ENCODE measurements around the gene HP. TPM values are rescaled to one million over a fixed set of nuclear protein-coding genes. Genes with fewer than 3 reads are reported as not detected.

Gene HP
- total and polyA plus RNA-seq, 2 of the 8 experiments (the other 6 are each of a cell fraction or from before 2014, with no cell fraction given): not detected

GRCh38 chr16:72105978-72106377 is 51.7 kb downstream of the HP start:
- no peak overlapping the region for H3K14ac ChIP-seq (ENCODE audit: insufficient read length)
- no peak overlapping the region for H3K56ac ChIP-seq (replicated peaks; ENCODE audit: insufficient read length, low read depth, low read length)
- no peak overlapping the region for H3K27ac ChIP-seq (ENCODE audit: low read depth, low read length)
- FAIRE-seq (no peak), DNase-seq (ENCODE audit: low read depth in 1 of 2, low spot score in 2 of 2) (no peak)
- H3K9me3 ChIP-seq (ENCODE audit: insufficient read depth in 2 of 2, low read depth in 1 of 2, low read length in 1 of 2): no peaks in the 10 kb centered on the region
- no peak overlapping the region for H3K4me3 ChIP-seq (ENCODE audit: extremely low read depth in 1 of 4, insufficient read depth in 2 of 4, low read depth in 3 of 4, low read length in 4 of 4)
- H3K4ac ChIP-seq (replicated peaks; ENCODE audit: insufficient read length, low read depth, low read length): no peak overlapping the region
- no peak overlapping the region for H2BK120ac ChIP-seq (replicated peaks; ENCODE audit: low read depth, low read length)
- ChIA-PET CTCF (ENCODE audit: partially characterized antibody) (interaction anchor here (1.0 to 2.0 kb wide), 2 partner anchors 11 to 19 kb away, joined by 3 to 8 read pairs; no protein-coding TSS in a partner anchor), POLR2A (ENCODE audit: partially characterized antibody) (no interaction called here)
- peaks cover 4 to 8% of the 10 kb centered on the region in 2 experiments for H4K20me1 ChIP-seq (replicated peaks in 1 of 2; ENCODE audit: control insufficient read depth in 1 of 2, insufficient read depth in 2 of 2, low read length in 2 of 2)
- no peak overlapping the region for H3K9ac ChIP-seq (replicated peaks in 1 of 4; ENCODE audit: extremely low read depth in 1 of 4, low read depth in 3 of 4, low read length in 3 of 4)
- H4K5ac ChIP-seq (ENCODE audit: insufficient read length, low read depth, low read length): no peak overlapping the region
- no peak overlapping the region for H3K18ac ChIP-seq (ENCODE audit: extremely low read depth, low read length)
- TF ChIP-seq EP300 (IDR thresholded peaks at IDR 0.05; ENCODE audit: borderline replicate concordance in 1 of 2, low read depth in 2 of 2, low read length in 2 of 2) (no peak), POU5F1 (IDR thresholded peaks at IDR 0.05; ENCODE audit: low read depth, low read length) (no peak), CHD1 (IDR thresholded peaks at IDR 0.05; ENCODE audit: low read depth, low read length) (no peak), BCL11A (IDR thresholded peaks at IDR 0.05; ENCODE audit: low read depth in 2 of 2, low read length in 2 of 2) (no peak), CTBP2 (IDR thresholded peaks at IDR 0.05; ENCODE audit: borderline replicate concordance, insufficient read depth, insufficient read length, low read length) (no peak), RBBP5 (IDR thresholded peaks at IDR 0.05; ENCODE audit: borderline replicate concordance, low read depth, low read length) (no peak), GTF2F1 (IDR thresholded peaks at IDR 0.05; ENCODE audit: borderline replicate concordance, low read depth, low read length) (no peak), JUND (IDR thresholded peaks at IDR 0.05; ENCODE audit: low read length) (no peak), ZNF274 (IDR thresholded peaks at IDR 0.05; ENCODE audit: borderline replicate concordance, extremely low read depth, low read length) (no peak), RNF2 (IDR thresholded peaks at IDR 0.05; ENCODE audit: borderline replicate concordance, low read depth, low read length, missing control alignments, poor library complexity, severe bottlenecking) (no peak)
- H3K23me2 ChIP-seq (ENCODE audit: low read depth, low read length): no peaks in the 10 kb centered on the region
- no peak overlapping the region for H4K91ac ChIP-seq (replicated peaks; ENCODE audit: insufficient read length, low read length)
- peaks cover 44 to 90% (median 77%) of the 10 kb centered on the region in 4 experiments for H3K36me3 ChIP-seq (ENCODE audit: control insufficient read depth in 2 of 4, insufficient read depth in 4 of 4, low read length in 3 of 4)
- no peaks in the 10 kb centered on the region for H3K79me2 ChIP-seq (ENCODE audit: control insufficient read depth in 1 of 2, insufficient read depth in 2 of 2, low read length in 2 of 2)
- no peaks in the 10 kb centered on the region for H3K79me1 ChIP-seq (ENCODE audit: low read depth, low read length)
- no peak overlapping the region for H2BK12ac ChIP-seq (ENCODE audit: low read depth, low read length)
- no peak overlapping the region for H2AFZ ChIP-seq (ENCODE audit: low read length)
- WGBS, 2 experiments (ENCODE audit: extremely low coverage in 1 of 2, insufficient coverage in 1 of 2, insufficient read length in 1 of 2, insufficient replicate concordance in 2 of 2, low coverage in 1 of 2, low lambda C conversion rate in 2 of 2, missing lambda C conversion rate in 1 of 2): 96% methylated on average over 12 of the region's 12 CpGs; no CpG with 5 or more reads in 1 of the 2 experiments
- H3K23ac ChIP-seq (ENCODE audit: insufficient read length): no peak overlapping the region
- no peak overlapping the region for H2AK5ac ChIP-seq (ENCODE audit: low read depth, low read length)
- H2BK15ac ChIP-seq (ENCODE audit: low read length): no peak overlapping the region
- no peaks in the 10 kb centered on the region for H3K4me1 ChIP-seq (replicated peaks in 1 of 4; ENCODE audit: control insufficient read depth in 3 of 4, insufficient read depth in 4 of 4, low read length in 3 of 4)
- no peak overlapping the region for H3K4me2 ChIP-seq (ENCODE audit: insufficient read depth in 1 of 2, low read depth in 2 of 2, low read length in 2 of 2)
- no peak overlapping the region for H4K8ac ChIP-seq (ENCODE audit: extremely low read depth, insufficient read depth, low read length)
- no peaks in the 10 kb centered on the region for H3K27me3 ChIP-seq (replicated peaks in 1 of 4; ENCODE audit: control insufficient read depth in 3 of 4, extremely low read depth in 1 of 4, insufficient read depth in 3 of 4, low read length in 3 of 4)
- no peak overlapping the region for H2BK20ac ChIP-seq (ENCODE audit: low read length)
- no peak overlapping the region for H2BK5ac ChIP-seq (ENCODE audit: low read depth, low read length)

All from H1 (cell line).